AG04449 (cell line): ENCODE measurements around the gene CDH13.
A peak's percentile ranks its signal among the peaks of the same experiment; 100 is the strongest.

Experiments
- CTCF ChIA-PET: fragments of 350-600 bp; formaldehyde crosslinking; extraction: SDS; loops from one replicate; lab custom pipeline; 2021; ENCODE audit warnings: antibody characterized with exemption; lab: Yijun Ruan, JAX
- POLR2A ChIA-PET: fragments of 400-600, 350-600 bp; formaldehyde crosslinking; extraction: SDS; loops from one replicate; lab custom pipeline; 2020; ENCODE audit warnings: antibody characterized with exemption, inconsistent platforms; lab: Yijun Ruan, JAX
- DNase-seq: peaks from one replicate; pipeline ENCODE4 v3.0.0-alpha.2; 2010; ENCODE audit warnings: low read depth, low spot score
- H3K4me3 ChIP-seq: 2 replicates; pipeline ENCODE4 v1.5.1; 2011; ENCODE audit warnings: low read depth, mild to moderate bottlenecking, control low read depth, low read length
- TF ChIP-seq, protein P1 (sequence below): IDR thresholded peaks from one replicate; pipeline ENCODE4 v1.5.1; 2011; ENCODE audit warnings: mild to moderate bottlenecking, moderate library complexity, low read length, control low read depth, inconsistent platforms; ENCODE audit not compliant: insufficient read depth; ENCODE audit errors: missing control alignments

Gene CDH13

DNA sequence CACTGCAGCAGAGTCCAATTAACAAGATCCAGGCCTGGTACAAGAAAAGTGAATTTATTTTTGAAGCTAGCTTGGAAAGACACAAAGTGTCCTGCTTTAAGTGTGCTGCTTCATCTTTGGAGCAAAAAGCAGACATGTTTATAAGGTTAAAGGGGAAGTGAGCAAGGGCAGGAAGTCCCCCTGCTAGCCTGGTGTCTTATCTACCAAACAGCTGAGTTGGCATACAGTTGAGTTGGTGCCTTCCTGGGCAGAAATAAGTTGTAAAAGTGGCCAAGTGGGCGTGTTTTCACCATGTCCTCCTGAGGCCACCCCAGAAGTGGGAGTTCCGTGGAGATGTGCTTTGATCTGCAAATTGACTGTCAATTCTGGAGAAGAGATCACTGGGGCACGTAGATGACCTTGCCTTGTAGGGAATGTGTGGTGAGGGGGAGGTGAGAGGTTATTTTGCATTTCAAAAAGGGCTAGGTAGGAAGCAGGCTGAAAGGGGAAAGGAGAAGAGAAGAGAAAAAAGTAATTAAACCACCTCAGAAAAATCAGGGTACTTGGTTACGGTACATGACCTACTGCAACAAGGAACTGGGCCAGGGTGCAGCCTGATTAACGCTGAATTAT lies 1142.7 kb downstream of the CDH13 start:
- CTCF ChIA-PET = no interaction called here

DNA sequence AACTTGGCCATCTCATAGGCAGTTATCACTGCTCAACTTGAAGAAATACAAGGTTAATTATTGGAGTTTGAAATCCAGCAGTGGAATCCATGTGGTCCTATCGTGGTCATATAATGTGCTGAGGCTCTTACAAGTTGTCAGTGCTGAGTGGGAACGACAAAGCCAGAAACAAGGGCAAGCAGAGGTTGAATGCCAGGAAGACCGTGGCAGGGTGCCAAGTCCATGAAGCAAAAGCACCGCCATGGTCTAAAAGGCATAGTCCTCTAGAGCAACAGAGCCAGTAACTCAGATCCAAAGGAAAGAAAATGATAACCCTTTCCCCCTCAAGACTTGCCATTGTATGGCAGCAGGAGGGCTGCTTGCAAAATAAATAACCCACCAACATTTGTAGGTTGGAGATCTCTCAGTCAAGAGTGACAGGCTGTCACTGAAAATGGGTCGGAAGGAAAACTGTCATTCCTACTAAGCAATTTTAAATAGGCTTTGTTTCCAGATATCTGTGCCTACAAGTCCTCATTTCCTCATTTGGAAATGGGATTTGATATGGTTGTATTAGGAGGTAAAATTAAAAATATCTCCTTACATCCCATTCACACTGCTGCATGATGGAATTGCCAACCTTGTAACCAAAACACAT lies 1144.7 kb downstream of the CDH13 start:
- POLR2A ChIA-PET = no interaction called here
- TF ChIP-seq, protein P1, sequence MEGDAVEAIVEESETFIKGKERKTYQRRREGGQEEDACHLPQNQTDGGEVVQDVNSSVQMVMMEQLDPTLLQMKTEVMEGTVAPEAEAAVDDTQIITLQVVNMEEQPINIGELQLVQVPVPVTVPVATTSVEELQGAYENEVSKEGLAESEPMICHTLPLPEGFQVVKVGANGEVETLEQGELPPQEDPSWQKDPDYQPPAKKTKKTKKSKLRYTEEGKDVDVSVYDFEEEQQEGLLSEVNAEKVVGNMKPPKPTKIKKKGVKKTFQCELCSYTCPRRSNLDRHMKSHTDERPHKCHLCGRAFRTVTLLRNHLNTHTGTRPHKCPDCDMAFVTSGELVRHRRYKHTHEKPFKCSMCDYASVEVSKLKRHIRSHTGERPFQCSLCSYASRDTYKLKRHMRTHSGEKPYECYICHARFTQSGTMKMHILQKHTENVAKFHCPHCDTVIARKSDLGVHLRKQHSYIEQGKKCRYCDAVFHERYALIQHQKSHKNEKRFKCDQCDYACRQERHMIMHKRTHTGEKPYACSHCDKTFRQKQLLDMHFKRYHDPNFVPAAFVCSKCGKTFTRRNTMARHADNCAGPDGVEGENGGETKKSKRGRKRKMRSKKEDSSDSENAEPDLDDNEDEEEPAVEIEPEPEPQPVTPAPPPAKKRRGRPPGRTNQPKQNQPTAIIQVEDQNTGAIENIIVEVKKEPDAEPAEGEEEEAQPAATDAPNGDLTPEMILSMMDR = no peak
- H3K4me3 ChIP-seq = no peak overlapping the region
- CTCF ChIA-PET = no interaction called here
- DNase-seq = no peak

More for the DNA sequence above, 1142.7 kb downstream of the CDH13 start:
- no peak overlapping the region for H3K4me3 ChIP-seq
- TF ChIP-seq, protein P1 = no peak
- POLR2A ChIA-PET = no interaction called here
- DNase-seq = no peak

DNA sequence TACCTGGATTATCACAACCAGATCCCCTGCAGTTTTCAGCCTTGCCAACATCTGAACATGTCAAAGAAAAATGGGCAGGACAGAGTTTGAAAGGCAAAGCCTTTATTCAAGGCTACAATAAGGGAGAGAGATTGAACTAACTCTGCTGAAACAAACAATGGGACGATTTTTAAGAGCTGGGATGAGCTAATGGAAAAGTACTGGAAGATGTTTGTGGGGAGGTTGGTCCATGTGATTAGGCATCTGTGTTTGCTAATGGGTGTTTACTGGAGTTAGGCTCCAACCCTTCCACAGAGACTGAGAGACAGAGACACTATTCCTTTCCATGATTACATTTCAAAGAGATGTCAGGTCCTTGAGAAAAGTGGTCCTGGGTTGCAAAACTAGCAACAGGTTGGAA lies 1146.0 kb downstream of the CDH13 start:
- DNase-seq = no peak
- CTCF ChIA-PET = no interaction called here
- POLR2A ChIA-PET = no interaction called here
- TF ChIP-seq, protein P1 = no peak
- H3K4me3 ChIP-seq = no peak overlapping the region

DNA sequence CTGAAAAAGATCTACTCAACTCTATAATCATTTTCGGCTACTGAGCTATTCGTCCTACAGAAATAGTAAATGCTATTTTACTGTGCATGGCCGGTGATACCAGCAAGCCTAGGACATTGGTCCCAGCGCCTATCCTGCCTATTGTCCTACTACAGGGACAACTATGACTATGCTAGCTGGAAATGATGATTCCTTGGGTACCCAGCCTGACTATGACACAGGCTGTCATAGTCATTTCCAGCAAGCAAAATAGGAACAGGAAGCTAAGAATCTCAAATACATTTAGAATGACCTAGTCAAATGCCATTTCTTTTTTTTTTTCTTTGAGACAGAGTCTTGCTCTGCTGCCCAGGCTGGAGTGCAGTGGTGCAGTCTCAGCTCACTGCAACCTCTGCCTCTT lies 1147.3 kb downstream of the CDH13 start:
- ChIA-PET POLR2A (no interaction called here), CTCF (no interaction called here)
- TF ChIP-seq, protein P1 = no peak
- DNase-seq = no peak
- no peak overlapping the region for H3K4me3 ChIP-seq

DNA sequence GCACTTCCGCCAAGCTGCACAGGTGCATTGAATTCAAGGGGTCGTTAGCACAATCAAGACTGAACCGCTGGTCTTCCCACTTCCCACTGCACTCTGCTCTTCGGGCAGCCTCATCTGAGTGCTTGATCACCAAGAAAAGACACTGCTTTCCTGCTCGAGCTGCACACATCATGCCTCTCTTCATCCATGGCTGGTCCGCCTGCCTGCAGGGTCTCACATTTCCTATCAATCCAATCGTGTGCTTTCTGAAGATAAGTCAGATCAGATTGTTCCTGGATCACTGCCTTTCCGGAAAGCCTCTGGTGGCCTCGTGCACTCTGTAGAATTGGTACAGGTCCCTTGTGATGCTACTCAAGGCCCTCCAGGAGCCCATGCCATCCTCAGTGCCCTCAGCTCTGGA lies 1150.2 kb downstream of the CDH13 start:
- no peak for DNase-seq
- no peak overlapping the region for H3K4me3 ChIP-seq
- CTCF ChIA-PET = no interaction called here
- TF ChIP-seq, protein P1 = no peak
- POLR2A ChIA-PET = no interaction called here

DNA sequence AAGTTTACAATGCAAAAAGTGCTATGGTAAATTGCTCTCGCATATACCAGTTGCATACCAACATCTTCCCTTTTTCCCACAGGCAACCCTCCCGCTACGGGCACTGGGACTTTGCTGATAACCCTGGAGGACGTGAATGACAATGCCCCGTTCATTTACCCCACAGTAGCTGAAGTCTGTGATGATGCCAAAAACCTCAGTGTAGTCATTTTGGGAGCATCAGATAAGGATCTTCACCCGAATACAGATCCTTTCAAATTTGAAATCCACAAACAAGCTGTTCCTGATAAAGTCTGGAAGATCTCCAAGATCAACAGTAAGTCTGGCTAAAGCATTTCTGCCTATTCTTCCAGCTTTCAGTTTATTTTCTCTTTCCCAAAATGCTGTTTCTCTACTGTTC lies 1153.1 kb downstream of the CDH13 start:
- ChIA-PET CTCF (no interaction called here), POLR2A (no interaction called here)
- peak; percentile 24 for DNase-seq
- H3K4me3 ChIP-seq = no peak overlapping the region
- TF ChIP-seq, protein P1 = no peak
